Progenitor cell of endocrine pancreas (in vitro differentiated cells): Measurements from ENCODE around the gene HOXA13. TPM values are rescaled to one million over a fixed set of nuclear protein-coding genes. Genes with fewer than 3 reads are reported as not detected.

Source experiments
- DNase-seq: peaks from one replicate; pipeline ENCODE4 v3.0.0; 2021; ENCODE audit warnings: low spot score; ENCODE audit not compliant: unreplicated experiment
- H3K27ac Mint-ChIP-seq: 2 replicates; pipeline ENCODE4 v1.8.0; 2021; ENCODE audit warnings: mild to moderate bottlenecking, moderate library complexity, mixed read lengths
- H3K27me3 Mint-ChIP-seq: 2 replicates; pipeline ENCODE4 v1.8.0; 2021; ENCODE audit warnings: mixed read lengths
- H3K36me3 Mint-ChIP-seq: 2 replicates; pipeline ENCODE4 v1.8.0; 2022; ENCODE audit warnings: mixed read lengths; ENCODE audit not compliant: insufficient read depth
- H3K4me1 Mint-ChIP-seq: 2 replicates; pipeline ENCODE4 v1.8.0; 2021; ENCODE audit warnings: low read depth, mixed read lengths
- H3K4me3 Mint-ChIP-seq: 2 replicates; pipeline ENCODE4 v1.8.0; 2021; ENCODE audit warnings: low read depth, mild to moderate bottlenecking, moderate library complexity, mixed read lengths
- H3K9me3 Mint-ChIP-seq: 2 replicates; pipeline ENCODE4 v1.8.0; 2021; ENCODE audit warnings: low read depth, mixed read lengths
- CTCF ChIP-seq: fragments of 200-600 bp; sonication (generic); IDR thresholded peaks from one replicate; pipeline ENCODE4 v1.5.0; 2021; ENCODE audit warnings: antibody characterized with exemption, mild to moderate bottlenecking; ENCODE audit not compliant: unreplicated experiment
- microRNA-seq: library from miRNA; unstranded; fragments of <30 nt; microRNA quantifications from one replicate; pipeline ENCODE4 v1.1.0, GENCODE V29; 2020; ENCODE audit warnings: borderline number of aligned reads; ENCODE audit not compliant: unreplicated experiment
- total RNA-seq: library from RNA; stranded (reverse); gene quantifications from 2 replicates; pipeline ENCODE4 v1.2.1, GENCODE V29; 2021

Gene HOXA13
- total RNA-seq, 1 donor from 2014 or later: not detected

DNA sequence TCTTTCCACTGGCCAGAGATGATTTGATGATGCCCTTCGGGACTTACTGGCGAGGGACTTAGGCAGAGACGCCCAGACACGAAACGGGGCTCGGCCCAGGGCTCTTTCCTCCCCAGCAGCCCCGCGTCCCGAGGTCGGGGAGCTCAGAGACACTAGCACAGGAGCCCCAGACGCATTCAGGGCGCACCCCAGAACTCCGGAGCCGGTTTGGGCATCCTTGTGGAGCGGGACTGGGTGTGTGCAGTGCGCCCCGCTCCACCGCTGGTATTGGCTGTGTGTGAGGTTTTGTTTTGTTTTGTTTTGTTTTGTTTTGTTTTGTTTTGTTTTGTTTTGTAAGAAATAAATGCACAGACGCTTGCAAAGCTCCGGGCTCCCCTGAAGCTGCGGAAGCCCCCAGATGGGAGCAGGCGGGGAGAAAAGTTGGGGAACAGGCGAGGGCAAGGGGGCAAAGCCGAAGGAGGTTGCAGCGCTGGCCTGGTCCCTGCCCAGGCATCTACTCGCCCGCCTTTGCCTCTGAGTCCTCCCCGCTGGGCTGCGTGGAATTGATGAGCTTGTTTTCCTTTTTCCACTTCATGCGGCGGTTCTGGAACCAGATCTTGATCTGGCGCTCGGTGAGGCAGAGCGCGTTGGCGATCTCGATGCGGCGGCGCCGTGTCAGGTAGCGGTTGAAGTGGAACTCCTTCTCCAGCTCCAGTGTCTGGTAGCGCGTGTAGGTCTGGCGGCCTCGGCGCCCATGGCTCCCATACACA lies 54.6 kb downstream of the HOXA13 start:
- no peak for DNase-seq
- no peak for TF ChIP-seq CTCF
- peaks cover 6% of the 10 kb centered on the region for H3K36me3 Mint-ChIP-seq
- peaks cover 58% of the 10 kb centered on the region for H3K27me3 Mint-ChIP-seq
- H3K4me3 Mint-ChIP-seq: peak overlapping the region; percentile 20
- H3K4me1 Mint-ChIP-seq: peaks cover 26% of the 10 kb centered on the region
- no peak overlapping the region for H3K27ac Mint-ChIP-seq
- no peaks in the 10 kb centered on the region for H3K9me3 Mint-ChIP-seq

- Mint-ChIP-seq H3K27me3 (peaks cover 53% of the 10 kb centered on the region), H3K27ac (no peak overlapping the region), H3K36me3 (peaks cover 6% of the 10 kb centered on the region), H3K4me3 (peak overlapping the region; percentile 20), H3K9me3 (no peaks in the 10 kb centered on the region), H3K4me1 (peaks cover 29% of the 10 kb centered on the region)
- no peak for TF ChIP-seq CTCF
- no peak for DNase-seq
Observed at GRCh38 chr7:27144781-27145164, 55.1 kb downstream of the HOXA13 start.

Small RNA genes within 50 kb of the gene (microRNA-seq; reads per million reads assigned to microRNA genes)
- gene MIR196B: 1.8 reads per million

Other genes with a start within 250 kb of the HOXA13 start
- gene HOXA1, start 104.1 kb downstream of the HOXA13 start, total RNA-seq: 27.4 and 31.2 TPM in 2 replicates
- gene HOXA2, start 97.4 kb downstream of the HOXA13 start, total RNA-seq: 17.9 and 18.6 TPM in 2 replicates
- 13.7 TPM in 2 replicates for gene HOXA4, start 69.3 kb downstream of the HOXA13 start, total RNA-seq
- 12.6 and 18.1 TPM in 2 replicates for gene HOXA5, start 56.4 kb downstream of the HOXA13 start, total RNA-seq
- 0.38 TPM in 1 of 2 replicates, not detected in the other for gene HOXA6, start 52.3 kb downstream of the HOXA13 start, total RNA-seq
- 77.4 and 85.5 TPM in 2 replicates for gene HOXA3, start 47.5 kb downstream of the HOXA13 start, total RNA-seq
- gene HOXA7, start 43.4 kb downstream of the HOXA13 start, total RNA-seq: 1.4 and 1.5 TPM in 2 replicates
- gene HOXA9, start 34.6 kb downstream of the HOXA13 start, total RNA-seq: not detected in 2 replicates
- not detected in 2 replicates for gene HOXA10, start 25.8 kb downstream of the HOXA13 start, total RNA-seq
- not detected in 2 replicates for gene HOXA11, start 14.9 kb downstream of the HOXA13 start, total RNA-seq
- gene EVX1, start 42.7 kb upstream of the HOXA13 start, total RNA-seq: not detected in 2 replicates